Measurements from ENCODE around the gene RASSF1.

RASSF1 gene

DNA sequence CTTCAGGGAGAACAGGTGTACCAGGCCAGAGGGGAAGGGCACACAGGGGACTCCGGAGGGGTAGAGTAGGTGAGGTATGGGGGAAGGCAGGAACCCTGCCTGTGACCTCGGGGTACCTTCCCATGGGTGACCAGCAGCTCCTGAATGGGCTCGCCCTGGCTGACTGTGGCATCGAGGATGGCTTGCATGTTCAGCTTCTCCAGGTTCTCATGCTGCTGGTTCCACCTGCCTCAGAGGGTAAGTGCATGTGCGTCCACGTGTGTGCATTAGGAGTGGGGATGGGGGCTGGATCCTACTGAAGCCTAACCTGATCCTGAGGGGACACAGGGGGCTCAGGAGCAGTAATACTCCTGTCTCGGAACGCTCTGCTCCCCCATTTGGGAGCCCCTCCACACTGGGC lies 4.4 kb upstream of the RASSF1 start:
- H3K79me2 ChIP-seq (ENCODE audit: insufficient read depth, low read length), result peaks cover 45% of the 10 kb centered on the region
- H3K9me3 ChIP-seq (ENCODE audit: insufficient read depth, low read depth, low read length), result no peaks in the 10 kb centered on the region
- peaks cover 47% of the 10 kb centered on the region for H3K4me1 ChIP-seq (ENCODE audit: insufficient read depth, low read length, poor library complexity, severe bottlenecking)
- peaks cover 6% of the 10 kb centered on the region; the same call in 1 of the 2 replicates for H3F3A ChIP-seq (ENCODE audit: low read depth)
- H3K4me2 ChIP-seq (ENCODE audit: low read depth, low read length, poor library complexity, severe bottlenecking), result no peak overlapping the region
- peaks cover 7% of the 10 kb centered on the region; the same call in 1 of the 2 replicates for H3K36me3 ChIP-seq (ENCODE audit: insufficient read depth, low read length)
- H3K27me3 ChIP-seq (ENCODE audit: insufficient read depth, low read length, poor library complexity, severe bottlenecking), result no peaks in the 10 kb centered on the region
- H3K9me2 ChIP-seq (replicated peaks; ENCODE audit: low read depth, low read length), result no peaks in the 10 kb centered on the region
- no peaks in the 10 kb centered on the region for H4K20me1 ChIP-seq (ENCODE audit: insufficient read depth, low read length, poor library complexity, severe bottlenecking)
- no peak overlapping the region for H3K9ac ChIP-seq (ENCODE audit: low read depth, low read length, poor library complexity, severe bottlenecking)
- H3K4me3 ChIP-seq (ENCODE audit: low read length, poor library complexity, severe bottlenecking), result no peak overlapping the region
- H2AFZ ChIP-seq (ENCODE audit: low read length), result no peak overlapping the region
- TF ChIP-seq EZH2phosphoT487 (IDR thresholded peaks at IDR 0.05; ENCODE audit: borderline replicate concordance), result no peak
- no peak for TF ChIP-seq CTCF (conservative IDR thresholded peaks at IDR 0.05; ENCODE audit: low read length)

DNA sequence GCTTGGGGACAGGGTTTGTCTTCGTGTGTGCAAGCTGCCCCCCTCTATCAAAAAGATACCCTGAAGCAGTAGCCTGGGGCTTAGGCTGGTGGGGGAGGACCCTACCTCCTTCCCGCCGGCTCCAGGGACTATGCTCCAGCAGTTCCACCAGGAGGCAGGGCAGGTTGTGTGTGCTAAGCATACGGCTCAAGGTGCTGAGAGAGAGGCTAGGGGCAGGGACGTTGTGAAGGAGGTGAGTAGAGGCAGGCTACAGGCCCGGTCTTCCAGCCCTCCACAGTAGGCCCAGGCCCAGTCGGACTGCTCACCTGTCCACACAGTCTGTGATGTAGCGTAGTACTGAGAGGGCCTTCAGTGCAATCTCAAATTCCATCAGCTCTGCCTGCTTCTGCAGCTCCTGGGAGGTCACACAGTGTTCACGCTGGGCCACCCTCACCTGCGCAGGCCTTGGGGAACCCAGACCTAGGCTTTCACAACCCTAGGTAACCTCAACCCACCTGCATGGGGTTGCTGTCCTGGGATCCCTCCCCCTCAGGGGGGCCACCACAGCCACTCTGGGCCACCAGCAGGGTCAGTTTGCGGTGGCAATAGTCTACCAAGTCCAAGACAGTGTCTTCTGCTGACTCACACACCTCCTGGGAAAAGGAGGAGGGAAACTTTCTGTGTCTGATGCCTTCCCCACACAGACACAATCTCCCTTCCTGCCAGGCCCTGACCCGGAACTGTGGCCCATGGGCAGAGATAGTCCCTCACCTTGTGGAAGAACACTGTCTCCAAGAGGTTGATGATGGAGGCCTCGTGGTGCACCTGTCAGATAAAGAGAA lies 2.4 kb upstream of the RASSF1 start:
- H2AFZ ChIP-seq (ENCODE audit: low read length), result no peak overlapping the region
- no peaks in the 10 kb centered on the region for H4K20me1 ChIP-seq (ENCODE audit: insufficient read depth, low read length, poor library complexity, severe bottlenecking)
- no peaks in the 10 kb centered on the region for H3K9me3 ChIP-seq (ENCODE audit: insufficient read depth, low read depth, low read length)
- H3K4me2 ChIP-seq (ENCODE audit: low read depth, low read length, poor library complexity, severe bottlenecking), result peak overlapping the region; percentile 91
- peaks cover 48% of the 10 kb centered on the region for H3K79me2 ChIP-seq (ENCODE audit: insufficient read depth, low read length)
- peak overlapping the region; percentile 97 for H3K4me3 ChIP-seq (ENCODE audit: low read length, poor library complexity, severe bottlenecking)
- no peaks in the 10 kb centered on the region for H3K9me2 ChIP-seq (replicated peaks; ENCODE audit: low read depth, low read length)
- H3F3A ChIP-seq (ENCODE audit: low read depth), result peaks cover 6% of the 10 kb centered on the region; the same call in 1 of the 2 replicates
- peaks cover 2% of the 10 kb centered on the region; the same call in 1 of the 2 replicates for H3K36me3 ChIP-seq (ENCODE audit: insufficient read depth, low read length)
- TF ChIP-seq EZH2phosphoT487 (IDR thresholded peaks at IDR 0.05; ENCODE audit: borderline replicate concordance) (no peak), CTCF (conservative IDR thresholded peaks at IDR 0.05; ENCODE audit: low read length) (peak; percentile 32; the same call in 1 of the 2 replicates)
- H3K9ac ChIP-seq (ENCODE audit: low read depth, low read length, poor library complexity, severe bottlenecking), result peak overlapping the region; percentile 98
- H3K4me1 ChIP-seq (ENCODE audit: insufficient read depth, low read length, poor library complexity, severe bottlenecking), result peaks cover 42% of the 10 kb centered on the region
- H3K27me3 ChIP-seq (ENCODE audit: insufficient read depth, low read length, poor library complexity, severe bottlenecking), result no peaks in the 10 kb centered on the region

GRCh38 chr3:50341996-50342650 lies 1.5 kb upstream of the RASSF1 start:
- peak overlapping the region; percentile 97 for H3K4me3 ChIP-seq (ENCODE audit: low read length, poor library complexity, severe bottlenecking)
- H4K20me1 ChIP-seq (ENCODE audit: insufficient read depth, low read length, poor library complexity, severe bottlenecking), result no peaks in the 10 kb centered on the region
- no peak overlapping the region for H2AFZ ChIP-seq (ENCODE audit: low read length)
- no peaks in the 10 kb centered on the region for H3K27me3 ChIP-seq (ENCODE audit: insufficient read depth, low read length, poor library complexity, severe bottlenecking)
- H3K9me2 ChIP-seq (replicated peaks; ENCODE audit: low read depth, low read length), result no peaks in the 10 kb centered on the region
- no peaks in the 10 kb centered on the region for H3K9me3 ChIP-seq (ENCODE audit: insufficient read depth, low read depth, low read length)
- H3K4me2 ChIP-seq (ENCODE audit: low read depth, low read length, poor library complexity, severe bottlenecking), result peak overlapping the region; percentile 91
- peaks cover 49% of the 10 kb centered on the region for H3K79me2 ChIP-seq (ENCODE audit: insufficient read depth, low read length)
- no peaks in the 10 kb centered on the region for H3K36me3 ChIP-seq (ENCODE audit: insufficient read depth, low read length)
- H3K4me1 ChIP-seq (ENCODE audit: insufficient read depth, low read length, poor library complexity, severe bottlenecking), result peaks cover 38% of the 10 kb centered on the region
- peaks cover 9% of the 10 kb centered on the region; the same call in 1 of the 2 replicates for H3F3A ChIP-seq (ENCODE audit: low read depth)
- H3K9ac ChIP-seq (ENCODE audit: low read depth, low read length, poor library complexity, severe bottlenecking), result peak overlapping the region; percentile 98
- TF ChIP-seq EZH2phosphoT487 (IDR thresholded peaks at IDR 0.05; ENCODE audit: borderline replicate concordance) (no peak), CTCF (conservative IDR thresholded peaks at IDR 0.05; ENCODE audit: low read length) (no peak)

All from Loucy (cell line).